HepG2 (cell line): Measurements from ENCODE around the gene ARTN. TPM values are rescaled to one million over a fixed set of nuclear protein-coding genes. Genes with fewer than 3 reads are reported as not detected.

ENCODE experiments used
- CHD4 ChIP-seq: fragments of 200-600 bp; sonication (generic); IDR thresholded peaks from 2 replicates; pipeline ENCODE4 v1.7.0; 2017; ENCODE audit warnings: mild to moderate bottlenecking, low read length, borderline replicate concordance
- JUN ChIP-seq: sonication (generic); formaldehyde crosslinking; IDR thresholded peaks from 2 replicates; pipeline ENCODE4 v1.4.0; 2020; ENCODE audit warnings: mild to moderate bottlenecking, missing genetic modification reagents
- NFE2L2 ChIP-seq: fragments of 150-350 bp; IDR thresholded peaks from 2 replicates; pipeline ENCODE4 v1.6.1; 2014; ENCODE audit warnings: low read length
- NR2F6 ChIP-seq, 2 experiments: IDR thresholded peaks; 2 replicates each; pipeline ENCODE4 v1.6.1; 2016; ENCODE audit warnings: antibody characterized with exemption in 1 of 2, mild to moderate bottlenecking in 1 of 2
- RBM22 ChIP-seq: fragments of 200-400 bp; formaldehyde crosslinking; optimal IDR thresholded peaks from 2 replicates; pipeline ENCODE3; 2017; ENCODE audit warnings: mild to moderate bottlenecking, low read length, moderate library complexity
- TBX3 ChIP-seq: fragments of 450-650 bp; IDR thresholded peaks from 2 replicates; pipeline ENCODE4 v1.6.1; 2017; ENCODE audit warnings: antibody characterized with exemption, mild to moderate bottlenecking, inconsistent platforms, borderline replicate concordance
- ZBTB38 ChIP-seq: sonication (generic); formaldehyde crosslinking; IDR thresholded peaks from 2 replicates; pipeline ENCODE4 v1.5.1; 2020; ENCODE audit warnings: mild to moderate bottlenecking, missing genetic modification reagents
- ZNF224 ChIP-seq: sonication (generic); formaldehyde crosslinking; IDR thresholded peaks from 2 replicates; pipeline ENCODE4 v1.5.0; 2020; ENCODE audit warnings: mild to moderate bottlenecking, missing genetic modification reagents
- ZNF383 ChIP-seq: sonication (generic); formaldehyde crosslinking; IDR thresholded peaks from 2 replicates; pipeline ENCODE4 v1.4.0; 2020; ENCODE audit warnings: missing genetic modification reagents, mild to moderate bottlenecking, borderline replicate concordance
- ZNF446 ChIP-seq: sonication (generic); formaldehyde crosslinking; IDR thresholded peaks from 2 replicates; pipeline ENCODE4 v1.5.0; 2020; ENCODE audit warnings: mild to moderate bottlenecking, missing genetic modification reagents
- ZNF607 ChIP-seq: sonication (generic); formaldehyde crosslinking; IDR thresholded peaks from 2 replicates; pipeline ENCODE4 v1.5.1; 2020; ENCODE audit warnings: missing genetic modification reagents, mild to moderate bottlenecking, borderline replicate concordance
- ZNF75D ChIP-seq: sonication (generic); formaldehyde crosslinking; IDR thresholded peaks from 2 replicates; pipeline ENCODE4 v1.8.1; 2023; ENCODE audit warnings: missing genetic modification reagents, mild to moderate bottlenecking, borderline replicate concordance
- ZNF777 ChIP-seq: sonication (generic); formaldehyde crosslinking; IDR thresholded peaks from 2 replicates; pipeline ENCODE4 v1.4.0; 2020; ENCODE audit warnings: missing genetic modification reagents
- polyA plus RNA-seq, 8 experiments: library from polyadenylated mRNA; depleted of rRNA in 3 of 8; stranded (reverse) in 7 of 8; unstranded in 1 of 8; fragments of >200 nt; fragmentation: Illumina TruSeq in 4 of 8; extraction: Trizol in 4 of 8; gene quantifications; 2 replicates each; pipeline versions ENCODE4 v1.2.1 to v1.2.3, GENCODE V29; 2011 to 2016; ENCODE audit warnings: low read depth in 4 of 8, missing spikeins in 1 of 8, mixed read lengths in 1 of 8; ENCODE audit not compliant: insufficient read depth in 1 of 8
- total RNA-seq, 5 experiments: library from RNA; depleted of rRNA; stranded (reverse); fragments of >200 nt; fragmentation: Illumina TruSeq; extraction: Trizol; gene quantifications; 2 replicates each; pipeline ENCODE4 v1.2.3, GENCODE V29; 2016; ENCODE audit warnings: low read depth in 1 of 5
- TF ChIP-seq, protein P1 (sequence below): sonication (generic); formaldehyde crosslinking; IDR thresholded peaks from 2 replicates; pipeline ENCODE4; 2020; ENCODE audit warnings: missing genetic modification reagents, mild to moderate bottlenecking, borderline replicate concordance
- TF ChIP-seq, protein P2 (sequence below): conservative IDR thresholded peaks from 2 replicates; pipeline ENCODE4 v1.6.1; 2018; ENCODE audit warnings: missing genetic modification reagents
- TF ChIP-seq, protein P3 (sequence below): sonication (generic); formaldehyde crosslinking; IDR thresholded peaks from 2 replicates; pipeline ENCODE4 v1.4.0; 2020; ENCODE audit warnings: mild to moderate bottlenecking, missing genetic modification reagents
- TF ChIP-seq, protein P4 (sequence below): sonication (generic); formaldehyde crosslinking; IDR thresholded peaks from 2 replicates; pipeline ENCODE4 v1.8.0; 2022; ENCODE audit warnings: mild to moderate bottlenecking, missing genetic modification reagents; ENCODE audit not compliant: insufficient replicate concordance
- TF ChIP-seq, protein P5 (sequence below): sonication (generic); formaldehyde crosslinking; IDR thresholded peaks from 2 replicates; pipeline ENCODE4 v1.4.0; 2020; ENCODE audit warnings: missing genetic modification reagents

The ARTN gene
- total and polyA plus RNA-seq, 2 of the 13 experiments (the other 11 are each of a cell fraction or from before 2014, with no cell fraction given) = 0.11 to 0.62 TPM

DNA sequence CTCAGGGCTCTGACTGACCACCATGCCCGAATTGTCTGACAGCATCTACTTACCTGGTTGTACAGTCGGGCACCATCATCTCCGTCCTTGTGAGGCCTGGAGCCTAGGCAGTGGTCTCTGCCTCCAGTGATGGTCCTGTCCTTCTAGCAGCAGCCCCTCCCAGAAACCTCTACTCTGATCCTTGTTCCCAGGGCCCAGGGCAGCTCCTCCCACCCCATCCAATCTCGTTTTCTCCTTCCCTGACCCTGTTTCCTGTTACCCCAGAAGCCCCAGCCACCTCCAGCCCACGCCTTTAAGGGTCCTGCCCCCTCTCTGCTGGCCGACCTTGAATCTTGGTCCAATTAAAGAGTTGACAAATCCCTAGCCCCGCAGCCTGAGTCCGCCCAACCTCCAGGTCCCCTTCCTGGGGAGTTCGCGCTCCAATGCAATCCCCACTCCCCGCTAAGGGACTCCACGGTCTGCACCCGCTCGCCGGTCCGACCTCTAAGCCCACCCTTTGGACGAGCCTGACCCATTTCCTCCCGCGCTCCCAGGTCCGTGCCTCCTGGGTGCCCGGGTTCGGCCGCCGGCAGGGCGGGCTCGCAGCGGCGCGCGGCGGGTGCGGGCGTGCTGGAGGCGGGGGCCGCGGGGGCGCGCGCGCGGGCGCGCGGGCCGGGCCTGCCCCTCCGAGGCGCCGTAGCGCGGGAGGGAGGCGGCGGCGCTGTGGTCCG is 45.1 kb downstream of the ARTN start, which contains the start of gene B4GALT2 (continued):
- TF ChIP-seq, protein P1, sequence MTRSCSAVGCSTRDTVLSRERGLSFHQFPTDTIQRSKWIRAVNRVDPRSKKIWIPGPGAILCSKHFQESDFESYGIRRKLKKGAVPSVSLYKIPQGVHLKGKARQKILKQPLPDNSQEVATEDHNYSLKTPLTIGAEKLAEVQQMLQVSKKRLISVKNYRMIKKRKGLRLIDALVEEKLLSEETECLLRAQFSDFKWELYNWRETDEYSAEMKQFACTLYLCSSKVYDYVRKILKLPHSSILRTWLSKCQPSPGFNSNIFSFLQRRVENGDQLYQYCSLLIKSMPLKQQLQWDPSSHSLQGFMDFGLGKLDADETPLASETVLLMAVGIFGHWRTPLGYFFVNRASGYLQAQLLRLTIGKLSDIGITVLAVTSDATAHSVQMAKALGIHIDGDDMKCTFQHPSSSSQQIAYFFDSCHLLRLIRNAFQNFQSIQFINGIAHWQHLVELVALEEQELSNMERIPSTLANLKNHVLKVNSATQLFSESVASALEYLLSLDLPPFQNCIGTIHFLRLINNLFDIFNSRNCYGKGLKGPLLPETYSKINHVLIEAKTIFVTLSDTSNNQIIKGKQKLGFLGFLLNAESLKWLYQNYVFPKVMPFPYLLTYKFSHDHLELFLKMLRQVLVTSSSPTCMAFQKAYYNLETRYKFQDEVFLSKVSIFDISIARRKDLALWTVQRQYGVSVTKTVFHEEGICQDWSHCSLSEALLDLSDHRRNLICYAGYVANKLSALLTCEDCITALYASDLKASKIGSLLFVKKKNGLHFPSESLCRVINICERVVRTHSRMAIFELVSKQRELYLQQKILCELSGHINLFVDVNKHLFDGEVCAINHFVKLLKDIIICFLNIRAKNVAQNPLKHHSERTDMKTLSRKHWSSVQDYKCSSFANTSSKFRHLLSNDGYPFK (CRISPR knock-in tag) = 0 out of 2 replicates have a peak, but pooled peaks have one; percentile 38
- TF ChIP-seq, protein P2, sequence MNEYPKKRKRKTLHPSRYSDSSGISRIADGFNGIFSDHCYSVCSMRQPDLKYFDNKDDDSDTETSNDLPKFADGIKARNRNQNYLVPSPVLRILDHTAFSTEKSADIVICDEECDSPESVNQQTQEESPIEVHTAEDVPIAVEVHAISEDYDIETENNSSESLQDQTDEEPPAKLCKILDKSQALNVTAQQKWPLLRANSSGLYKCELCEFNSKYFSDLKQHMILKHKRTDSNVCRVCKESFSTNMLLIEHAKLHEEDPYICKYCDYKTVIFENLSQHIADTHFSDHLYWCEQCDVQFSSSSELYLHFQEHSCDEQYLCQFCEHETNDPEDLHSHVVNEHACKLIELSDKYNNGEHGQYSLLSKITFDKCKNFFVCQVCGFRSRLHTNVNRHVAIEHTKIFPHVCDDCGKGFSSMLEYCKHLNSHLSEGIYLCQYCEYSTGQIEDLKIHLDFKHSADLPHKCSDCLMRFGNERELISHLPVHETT (CRISPR knock-in tag) = no peak
- TF ChIP-seq ZNF383 (CRISPR knock-in tag) = no peak
- 0 out of 2 replicates have a peak, but pooled peaks have one; percentile 17 for TF ChIP-seq ZNF607 (CRISPR knock-in tag)
- TF ChIP-seq ZNF777 (CRISPR knock-in tag) = 0 out of 2 replicates have a peak, but pooled peaks have one; percentile 21
- TF ChIP-seq NR2F6 (IDR thresholded peaks at IDR 0.05) = 0 out of 2 replicates have a peak, but pooled peaks have one; percentile 33
- TF ChIP-seq NR2F6 (CRISPR knock-in tag; IDR thresholded peaks at IDR 0.05) = no peak
- TF ChIP-seq, protein P3, sequence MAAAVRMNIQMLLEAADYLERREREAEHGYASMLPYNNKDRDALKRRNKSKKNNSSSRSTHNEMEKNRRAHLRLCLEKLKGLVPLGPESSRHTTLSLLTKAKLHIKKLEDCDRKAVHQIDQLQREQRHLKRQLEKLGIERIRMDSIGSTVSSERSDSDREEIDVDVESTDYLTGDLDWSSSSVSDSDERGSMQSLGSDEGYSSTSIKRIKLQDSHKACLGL (CRISPR knock-in tag) = no peak
- TF ChIP-seq JUN (CRISPR knock-in tag) = no peak
- TF ChIP-seq, protein P4, sequence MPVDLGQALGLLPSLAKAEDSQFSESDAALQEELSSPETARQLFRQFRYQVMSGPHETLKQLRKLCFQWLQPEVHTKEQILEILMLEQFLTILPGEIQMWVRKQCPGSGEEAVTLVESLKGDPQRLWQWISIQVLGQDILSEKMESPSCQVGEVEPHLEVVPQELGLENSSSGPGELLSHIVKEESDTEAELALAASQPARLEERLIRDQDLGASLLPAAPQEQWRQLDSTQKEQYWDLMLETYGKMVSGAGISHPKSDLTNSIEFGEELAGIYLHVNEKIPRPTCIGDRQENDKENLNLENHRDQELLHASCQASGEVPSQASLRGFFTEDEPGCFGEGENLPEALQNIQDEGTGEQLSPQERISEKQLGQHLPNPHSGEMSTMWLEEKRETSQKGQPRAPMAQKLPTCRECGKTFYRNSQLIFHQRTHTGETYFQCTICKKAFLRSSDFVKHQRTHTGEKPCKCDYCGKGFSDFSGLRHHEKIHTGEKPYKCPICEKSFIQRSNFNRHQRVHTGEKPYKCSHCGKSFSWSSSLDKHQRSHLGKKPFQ (CRISPR knock-in tag) = peak; percentile 55
- no peak for TF ChIP-seq NFE2L2
- TF ChIP-seq, protein P5, sequence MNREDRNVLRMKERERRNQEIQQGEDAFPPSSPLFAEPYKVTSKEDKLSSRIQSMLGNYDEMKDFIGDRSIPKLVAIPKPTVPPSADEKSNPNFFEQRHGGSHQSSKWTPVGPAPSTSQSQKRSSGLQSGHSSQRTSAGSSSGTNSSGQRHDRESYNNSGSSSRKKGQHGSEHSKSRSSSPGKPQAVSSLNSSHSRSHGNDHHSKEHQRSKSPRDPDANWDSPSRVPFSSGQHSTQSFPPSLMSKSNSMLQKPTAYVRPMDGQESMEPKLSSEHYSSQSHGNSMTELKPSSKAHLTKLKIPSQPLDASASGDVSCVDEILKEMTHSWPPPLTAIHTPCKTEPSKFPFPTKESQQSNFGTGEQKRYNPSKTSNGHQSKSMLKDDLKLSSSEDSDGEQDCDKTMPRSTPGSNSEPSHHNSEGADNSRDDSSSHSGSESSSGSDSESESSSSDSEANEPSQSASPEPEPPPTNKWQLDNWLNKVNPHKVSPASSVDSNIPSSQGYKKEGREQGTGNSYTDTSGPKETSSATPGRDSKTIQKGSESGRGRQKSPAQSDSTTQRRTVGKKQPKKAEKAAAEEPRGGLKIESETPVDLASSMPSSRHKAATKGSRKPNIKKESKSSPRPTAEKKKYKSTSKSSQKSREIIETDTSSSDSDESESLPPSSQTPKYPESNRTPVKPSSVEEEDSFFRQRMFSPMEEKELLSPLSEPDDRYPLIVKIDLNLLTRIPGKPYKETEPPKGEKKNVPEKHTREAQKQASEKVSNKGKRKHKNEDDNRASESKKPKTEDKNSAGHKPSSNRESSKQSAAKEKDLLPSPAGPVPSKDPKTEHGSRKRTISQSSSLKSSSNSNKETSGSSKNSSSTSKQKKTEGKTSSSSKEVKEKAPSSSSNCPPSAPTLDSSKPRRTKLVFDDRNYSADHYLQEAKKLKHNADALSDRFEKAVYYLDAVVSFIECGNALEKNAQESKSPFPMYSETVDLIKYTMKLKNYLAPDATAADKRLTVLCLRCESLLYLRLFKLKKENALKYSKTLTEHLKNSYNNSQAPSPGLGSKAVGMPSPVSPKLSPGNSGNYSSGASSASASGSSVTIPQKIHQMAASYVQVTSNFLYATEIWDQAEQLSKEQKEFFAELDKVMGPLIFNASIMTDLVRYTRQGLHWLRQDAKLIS (CRISPR knock-in tag) = no peak
- peak; percentile 44; the same call in 1 of the 2 replicates for TF ChIP-seq ZNF224
- TF ChIP-seq CHD4 = no peak
- no peak for TF ChIP-seq ZNF75D
- TF ChIP-seq TBX3 = no peak
- no peak for TF ChIP-seq ZBTB38 (CRISPR knock-in tag)
- peak; percentile 91 for TF ChIP-seq RBM22
- TF ChIP-seq ZNF446 = no peak
